Kidney (tissue), 14 donors: ENCODE measurements around the gene KLF6. TPM values are rescaled to one million over a fixed set of nuclear protein-coding genes. Genes with fewer than 3 reads are reported as not detected.
"Not testable (repeated sequence)": the region's sequence is repeated elsewhere in the genome, so short reads cannot be mapped to it uniquely, and the experiment has no call there.

Experiments
- DNase-seq, 5 donors: peaks; one replicate each; pipeline ENCODE4 v3.0.0-alpha.2; 2013 to 2020
- FAIRE-seq: peaks from 2 replicates; lab custom pipeline; 2012; peaks lifted over from hg19 to GRCh38; lab: Jason Lieb, UNC
- H3K27ac ChIP-seq, 2 donors: one replicate each; pipeline ENCODE4 v1.7.0; 2013; ENCODE audit warnings: low read depth in 2 of 2, low read length in 2 of 2, inconsistent platforms in 1 of 2
- H3K27me3 ChIP-seq: one replicate; pipeline ENCODE4 v1.7.1; 2013; ENCODE audit warnings: low read length, inconsistent platforms; ENCODE audit not compliant: control insufficient read depth, insufficient read depth
- H3K36me3 ChIP-seq, 3 donors: one replicate each; pipeline versions ENCODE4 v1.7.0 to v1.7.1; 2013; ENCODE audit warnings: low read length in 3 of 3, control low read depth in 1 of 3, inconsistent platforms in 1 of 3; ENCODE audit not compliant: insufficient read depth in 3 of 3, control insufficient read depth in 2 of 3
- H3K4me1 ChIP-seq, 3 donors: one replicate each; pipeline versions ENCODE4 v1.7.0 to v1.7.1; 2013; ENCODE audit warnings: low read length in 3 of 3, inconsistent platforms in 1 of 3, low read depth in 1 of 3; ENCODE audit not compliant: control insufficient read depth in 2 of 3, insufficient read depth in 2 of 3
- H3K4me3 ChIP-seq, 3 donors: one replicate each; pipeline versions ENCODE4 v1.7.0 to v1.8.1; 2013; ENCODE audit warnings: low read length in 3 of 3, control low read depth in 1 of 3, inconsistent platforms in 1 of 3
- H3K9ac ChIP-seq, 3 donors: one replicate each; pipeline versions ENCODE4 v1.7.0 to v1.7.1; 2013; ENCODE audit warnings: low read length in 3 of 3, control low read depth in 1 of 3, inconsistent platforms in 1 of 3
- H3K9me3 ChIP-seq, 3 donors: one replicate each; pipeline versions ENCODE4 v1.7.0 to v1.7.1; 2013; ENCODE audit warnings: low read length in 3 of 3, control low read depth in 1 of 3, inconsistent platforms in 1 of 3; ENCODE audit not compliant: control insufficient read depth in 2 of 3, insufficient read depth in 1 of 3
- CTCF ChIP-seq: IDR thresholded peaks from 3 replicates; pipeline ENCODE4 v1.5.1; 2012; ENCODE audit warnings: mild to moderate bottlenecking, moderate library complexity, borderline replicate concordance; ENCODE audit not compliant: insufficient read depth; ENCODE audit errors: extremely low read depth
- intact Hi-C: fragments of 100-400 bp; cut with DNase I; formaldehyde crosslinking; loops from one replicate; pipeline ENCODE4 v1.11.1; 2022
- polyA plus RNA-seq: library from polyadenylated mRNA; stranded (reverse); fragments of 350-450 nt; fragmentation: Illumina TruSeq; extraction: RNeasy Lipid Tissue Mini Kit (QIAGEN cat#74804); gene quantifications from one replicate; pipeline ENCODE4 v1.2.3, GENCODE V29; 2014; ENCODE audit warnings: low read depth, low replicate concordance; ENCODE audit not compliant: insufficient read depth
- total RNA-seq: library from RNA; stranded (reverse); fragmentation: NEBNext Ultra II Directional; extraction: Animal tissue kit (Norgen Biotek cat#: 25700); gene quantifications from one replicate; pipeline ENCODE4 v1.2.1, GENCODE V29; 2021
- donor health status: control.
- donor health status: control.
- donor health status: control.
- donor health status: control.
- donor health status: control.
- donor health status: DM: yes; HTN: yes; CAD: no.
- donor health status: Normal renal cell carcinoma (clear cell type).

KLF6 gene
- total and polyA plus RNA-seq, 2 donors from 2014 or later: 27.8 to 230 TPM

DNA sequence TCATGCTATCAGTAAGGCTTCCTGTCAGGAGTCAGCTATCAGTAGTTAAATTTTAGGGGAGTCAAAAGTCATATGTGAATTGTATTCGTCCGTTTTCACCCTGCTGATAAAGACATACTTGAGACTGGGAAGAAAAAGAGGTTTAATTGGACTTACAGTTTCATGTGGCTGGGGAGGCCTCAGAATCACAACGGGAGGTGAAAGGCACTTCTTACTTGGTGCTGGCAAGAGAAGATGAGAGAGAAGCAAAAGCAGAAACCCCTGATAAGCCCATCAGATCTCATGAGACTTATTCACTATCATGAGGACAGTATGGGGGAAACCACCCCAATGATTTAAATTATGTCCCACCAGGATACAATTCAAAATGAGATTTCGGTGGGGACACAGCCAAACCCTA lies 47.1 kb downstream of the KLF6 start:
- TF ChIP-seq CTCF: no peak
- Histone ChIP-seq H3K36me3 (no peaks in the 10 kb centered on the region), H3K9me3 (no peaks in the 10 kb centered on the region), H3K4me1 (no peaks in the 10 kb centered on the region), H3K27ac (no peak overlapping the region), H3K27me3 (no peaks in the 10 kb centered on the region), H3K4me3 (no peak overlapping the region), H3K9ac (no peak overlapping the region)
- intact Hi-C loops: no loop called here
- FAIRE-seq (no peak), DNase-seq (no peak)

DNA sequence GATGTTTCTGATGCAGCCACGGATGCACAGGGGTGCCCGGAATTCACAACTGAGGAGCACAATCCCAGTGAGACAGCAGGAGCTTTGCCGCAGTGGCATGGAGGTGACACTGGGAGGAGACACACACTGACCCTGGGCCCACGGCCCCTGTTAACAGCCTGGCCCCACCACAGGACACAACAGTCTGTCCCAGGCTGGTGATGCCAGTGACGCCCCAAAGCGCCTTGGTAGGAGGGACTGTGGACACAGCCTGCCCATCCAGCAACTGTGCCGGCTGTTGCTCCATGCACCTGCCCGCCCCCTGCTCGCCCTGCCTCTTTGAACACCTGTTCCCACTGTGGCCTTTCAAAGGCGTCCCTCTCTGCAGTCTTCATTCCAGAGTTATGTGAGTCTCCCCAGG lies 49.8 kb downstream of the KLF6 start:
- intact Hi-C loops: no loop called here
- no peak for FAIRE-seq

GRCh38 chr10:3734111-3734510 lies 50.9 kb downstream of the KLF6 start:
- Histone ChIP-seq H3K4me1 (no peaks in the 10 kb centered on the region), H3K9ac (no peak overlapping the region), H3K9me3 (no peaks in the 10 kb centered on the region), H3K27ac (no peak overlapping the region), H3K4me3 (no peak overlapping the region), H3K27me3 (no peaks in the 10 kb centered on the region), H3K36me3 (no peaks in the 10 kb centered on the region)
- DNase-seq: no peak
- FAIRE-seq: no peak
- intact Hi-C loops: no loop called here
- no peak for TF ChIP-seq CTCF

More for the DNA sequence above, 49.8 kb downstream of the KLF6 start:
- H3K36me3 ChIP-seq: no peaks in the 10 kb centered on the region
- no peaks in the 10 kb centered on the region for H3K4me1 ChIP-seq
- H3K27ac ChIP-seq: no peak overlapping the region
- no peak for TF ChIP-seq CTCF
- no peak for DNase-seq
- no peaks in the 10 kb centered on the region for H3K9me3 ChIP-seq
- no peak overlapping the region for H3K9ac ChIP-seq
- no peaks in the 10 kb centered on the region for H3K27me3 ChIP-seq
- H3K4me3 ChIP-seq: no peak overlapping the region

- intact Hi-C loops, H3K9ac ChIP-seq, FAIRE-seq: not testable (repeated sequence)
Observed at GRCh38 chr10:3732183-3732582, 52.8 kb downstream of the KLF6 start.

More at GRCh38 chr10:3732183-3732582, 52.8 kb downstream of the KLF6 start:
- H3K4me3 ChIP-seq, H3K27me3 ChIP-seq, DNase-seq, H3K4me1 ChIP-seq, H3K9me3 ChIP-seq, H3K36me3 ChIP-seq, H3K27ac ChIP-seq: not testable (repeated sequence)
